Measurements from ENCODE around the gene TNXB.

GRCh38 chr6:32047539-32047854 lies 61.6 kb downstream of the TNXB start:
- TF ChIP-seq CTCF (IDR thresholded peaks at IDR 0.05) (no peak), TCF7L2 (IDR thresholded peaks at IDR 0.05; ENCODE audit: low read depth, low read length) (no peak), POLR2AphosphoS5 (IDR thresholded peaks at IDR 0.05; ENCODE audit: low read depth, low read length) (no peak)
